Measurements from ENCODE around the gene HAUS7.

The HAUS7 gene

GRCh38 chrX:153445106-153445855 lies 25.1 kb downstream of the HAUS7 start:
- POLR2A ChIA-PET (ENCODE audit: low non-redundant PET): no interaction called here
- TF ChIP-seq, protein P1, sequence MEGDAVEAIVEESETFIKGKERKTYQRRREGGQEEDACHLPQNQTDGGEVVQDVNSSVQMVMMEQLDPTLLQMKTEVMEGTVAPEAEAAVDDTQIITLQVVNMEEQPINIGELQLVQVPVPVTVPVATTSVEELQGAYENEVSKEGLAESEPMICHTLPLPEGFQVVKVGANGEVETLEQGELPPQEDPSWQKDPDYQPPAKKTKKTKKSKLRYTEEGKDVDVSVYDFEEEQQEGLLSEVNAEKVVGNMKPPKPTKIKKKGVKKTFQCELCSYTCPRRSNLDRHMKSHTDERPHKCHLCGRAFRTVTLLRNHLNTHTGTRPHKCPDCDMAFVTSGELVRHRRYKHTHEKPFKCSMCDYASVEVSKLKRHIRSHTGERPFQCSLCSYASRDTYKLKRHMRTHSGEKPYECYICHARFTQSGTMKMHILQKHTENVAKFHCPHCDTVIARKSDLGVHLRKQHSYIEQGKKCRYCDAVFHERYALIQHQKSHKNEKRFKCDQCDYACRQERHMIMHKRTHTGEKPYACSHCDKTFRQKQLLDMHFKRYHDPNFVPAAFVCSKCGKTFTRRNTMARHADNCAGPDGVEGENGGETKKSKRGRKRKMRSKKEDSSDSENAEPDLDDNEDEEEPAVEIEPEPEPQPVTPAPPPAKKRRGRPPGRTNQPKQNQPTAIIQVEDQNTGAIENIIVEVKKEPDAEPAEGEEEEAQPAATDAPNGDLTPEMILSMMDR (conservative IDR thresholded peaks at IDR 0.05; ENCODE audit: low read depth): no peak
- no peak for DNase-seq (ENCODE audit: low spot score)
- no peak overlapping the region for H3K27ac ChIP-seq
- CTCF ChIA-PET: interaction anchor here (0.8 to 1.1 kb wide), 2 partner anchors 16 to 62 kb away, joined by 3 read pairs; no protein-coding TSS in a partner anchor

DNA sequence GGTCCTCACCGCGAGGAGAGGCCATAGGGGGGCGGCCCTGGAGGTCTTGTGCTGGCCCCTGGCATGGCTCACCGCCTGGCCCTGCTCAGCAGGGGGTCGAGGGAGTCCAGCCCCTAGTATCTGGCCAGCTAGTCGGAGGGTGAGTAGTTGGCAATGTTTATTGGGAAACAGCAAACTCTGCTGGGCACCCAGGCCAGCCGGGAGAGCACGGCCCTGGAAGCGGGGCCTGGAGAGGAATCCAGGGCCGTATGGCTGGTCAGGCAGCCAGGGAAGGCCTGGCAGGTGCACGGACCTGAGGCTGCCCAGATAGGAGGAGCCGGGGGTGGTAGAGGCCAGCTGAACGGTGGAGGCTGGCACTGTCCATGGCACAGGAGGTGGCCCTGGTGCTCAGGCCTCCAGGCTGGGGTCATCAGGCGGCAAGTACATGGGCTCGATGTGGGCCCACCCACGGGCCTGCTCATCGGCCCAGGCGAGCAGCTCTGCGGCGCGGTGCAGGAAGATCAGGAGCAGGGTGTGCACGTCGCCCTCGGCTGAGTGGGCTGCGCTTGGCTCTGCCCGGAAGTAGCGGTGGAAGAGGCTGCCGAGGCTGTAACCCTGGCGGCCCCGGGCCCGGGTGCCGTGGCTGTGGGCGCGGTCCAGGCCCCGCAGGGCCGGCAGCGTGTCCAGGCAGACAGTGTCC lies 25.9 kb downstream of the HAUS7 start:
- TF ChIP-seq, protein P1 (conservative IDR thresholded peaks at IDR 0.05; ENCODE audit: low read depth): no peak
- DNase-seq (ENCODE audit: low spot score): no peak
- no peak overlapping the region for H3K27ac ChIP-seq
- POLR2A ChIA-PET (ENCODE audit: low non-redundant PET): no interaction called here
- CTCF ChIA-PET: no interaction called here

GRCh38 chrX:153443476-153444332 lies 26.7 kb downstream of the HAUS7 start:
- TF ChIP-seq, protein P1 (conservative IDR thresholded peaks at IDR 0.05; ENCODE audit: low read depth): no peak
- H3K27ac ChIP-seq: no peak overlapping the region
- CTCF ChIA-PET: no interaction called here
- DNase-seq (ENCODE audit: low spot score): peak; percentile 7
- POLR2A ChIA-PET (ENCODE audit: low non-redundant PET): no interaction called here

GRCh38 chrX:153442463-153442862 lies 27.9 kb downstream of the HAUS7 start:
- CTCF ChIA-PET: interaction anchor here (0.6 to 0.8 kb wide), 2 partner anchors 28 to 501 kb away, joined by 3 read pairs; partner anchors contain the start of gene HAUS7
- no peak overlapping the region for H3K27ac ChIP-seq
- TF ChIP-seq, protein P1 (conservative IDR thresholded peaks at IDR 0.05; ENCODE audit: low read depth): no peak
- POLR2A ChIA-PET (ENCODE audit: low non-redundant PET): no interaction called here
- no peak for DNase-seq (ENCODE audit: low spot score)

GRCh38 chrX:153441981-153442380 lies 28.4 kb downstream of the HAUS7 start:
- TF ChIP-seq, protein P1 (conservative IDR thresholded peaks at IDR 0.05; ENCODE audit: low read depth): no peak
- ChIA-PET CTCF (interaction anchor here (0.6 to 0.8 kb wide), 2 partner anchors 29 to 53 kb away, joined by 3 read pairs; partner anchors contain the start of genes BGN and HAUS7), POLR2A (ENCODE audit: low non-redundant PET) (no interaction called here)
- no peak overlapping the region for H3K27ac ChIP-seq
- peak; percentile 51 for DNase-seq (ENCODE audit: low spot score)

DNA sequence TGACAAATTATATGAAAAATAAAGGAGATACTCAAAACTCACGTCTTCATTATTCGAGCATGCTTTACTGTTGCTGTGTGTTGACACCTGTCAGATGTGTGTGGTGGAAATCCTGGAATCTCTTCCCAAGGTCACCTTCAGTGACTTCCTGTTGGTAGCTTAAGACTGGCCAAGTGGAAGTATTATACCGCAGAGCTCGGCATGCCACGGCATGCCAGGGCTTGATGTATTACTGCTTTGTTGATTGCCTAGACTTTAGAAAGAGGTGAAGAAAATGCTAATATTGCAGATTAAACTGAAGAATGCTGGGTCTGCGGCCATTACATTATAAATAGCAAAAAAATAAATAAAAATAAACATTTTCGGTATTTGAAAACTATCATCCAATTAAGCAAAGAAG lies 29.1 kb downstream of the HAUS7 start:
- ChIA-PET CTCF (interaction anchor here (0.6 kb wide), 1 partner anchor 53 kb away, joined by 3 read pairs; the partner anchor contains the start of gene BGN), POLR2A (ENCODE audit: low non-redundant PET) (no interaction called here)
- DNase-seq (ENCODE audit: low spot score): peak; percentile 30
- TF ChIP-seq, protein P1 (conservative IDR thresholded peaks at IDR 0.05; ENCODE audit: low read depth): no peak
- no peak overlapping the region for H3K27ac ChIP-seq

Data from RWPE1 (cell line).